ENCODE measurements around the gene TTC17. TPM values are rescaled to one million over a fixed set of nuclear protein-coding genes. Genes with fewer than 3 reads are reported as not detected.

Gene TTC17
- total and polyA plus RNA-seq, 9 of the 15 experiments (the other 6 are each of a cell fraction or from before 2014, with no cell fraction given), result 19.7 to 99.1 (median 53.3) TPM

GRCh38 chr11:43358279-43358800 is 380 bp upstream of the TTC17 start (continued):
- no peak for TF ChIP-seq RREB1 (CRISPR knock-in tag; IDR thresholded peaks at IDR 0.05)
- no peak for TF ChIP-seq ATF7 (IDR thresholded peaks at IDR 0.05)
- TF ChIP-seq DPF2 (IDR thresholded peaks at IDR 0.05), result no peak; the same call in none of the 2 replicates
- no peak for TF ChIP-seq HNRNPLL (IDR thresholded peaks at IDR 0.05; ENCODE audit: low read depth, low read length, poor library complexity, severe bottlenecking)
- no peak for TF ChIP-seq CGGBP1 (CRISPR knock-in tag; IDR thresholded peaks at IDR 0.05)
- TF ChIP-seq ZFP30 (CRISPR knock-in tag; IDR thresholded peaks at IDR 0.05; ENCODE audit: borderline replicate concordance), result no peak
- no peak for TF ChIP-seq ZMIZ1 (IDR thresholded peaks at IDR 0.05; ENCODE audit: low read depth in 2 of 2, low read length in 2 of 2)
- TF ChIP-seq CBFA2T3 (IDR thresholded peaks at IDR 0.05), result no peak
- no peak for TF ChIP-seq ZNF175 (CRISPR knock-in tag; IDR thresholded peaks at IDR 0.05; ENCODE audit: low read depth)
- no peak for TF ChIP-seq MAFK (IDR thresholded peaks at IDR 0.05; ENCODE audit: low read length)
- TF ChIP-seq TARDBP (IDR thresholded peaks at IDR 0.05), result no peak

Data from K562 (cell line).